Caco-2 (cell line): ENCODE measurements around the gene MYO10. TPM values are rescaled to one million over a fixed set of nuclear protein-coding genes. Genes with fewer than 3 reads are reported as not detected.

Experiments
- BruUV-seq: library from RNA; stranded (reverse); fragments of 400-500 nt; replicated peaks from 2 replicates; lab custom pipeline; 2021; lab: Mats Ljungman, UMichigan
- CTCF ChIA-PET: fragments of 300-600 bp; sonication (Branson Sonifier 250); formaldehyde crosslinking; loops from one replicate; lab custom pipeline; 2022; ENCODE audit warnings: antibody characterized with exemption; lab: Charles Lee
- POLR2A ChIA-PET: fragments of 300-600 bp; sonication (Branson Sonifier 250); formaldehyde crosslinking; loops from one replicate; lab custom pipeline; 2022; ENCODE audit warnings: antibody characterized with exemption; lab: Charles Lee
- DNase-seq, 2 experiments: peaks; one replicate each; pipeline versions ENCODE4 v3.0.0 to v3.0.0-alpha.2; 2020 to 2022
- H3K27me3 ChIP-seq: replicated peaks from 2 replicates; pipeline ENCODE4 v1.6.0; 2011; ENCODE audit warnings: low read length; ENCODE audit not compliant: control insufficient read depth, insufficient read depth
- H3K36me3 ChIP-seq: 2 replicates; pipeline ENCODE4 v1.5.1; 2011; ENCODE audit warnings: low read length; ENCODE audit not compliant: control insufficient read depth, insufficient read depth
- H3K4me1 ChIP-seq: fragments of 250-450 bp; sonication (Bioruptor Pico); 2 replicates; pipeline ENCODE4 v1.5.1; 2020; ENCODE audit warnings: mild to moderate bottlenecking
- H3K4me3 ChIP-seq: 2 replicates; pipeline ENCODE4 v1.5.1; 2011; ENCODE audit warnings: low read depth, mild to moderate bottlenecking, control low read depth, low read length
- H3K9me3 ChIP-seq: fragments of 250-450 bp; sonication (Bioruptor Pico); 2 replicates; pipeline ENCODE4 v1.5.1; 2020; ENCODE audit warnings: mild to moderate bottlenecking, moderate library complexity
- H3K27ac Mint-ChIP-seq: one replicate; pipeline ENCODE4 v1.8.0; 2022; ENCODE audit warnings: mixed read lengths; ENCODE audit not compliant: unreplicated experiment
- H3K27me3 Mint-ChIP-seq: one replicate; pipeline ENCODE4 v1.8.0; 2022; ENCODE audit warnings: mixed read lengths; ENCODE audit not compliant: insufficient read depth, unreplicated experiment
- H3K36me3 Mint-ChIP-seq: one replicate; pipeline ENCODE4 v1.8.0; 2022; ENCODE audit warnings: mild to moderate bottlenecking, mixed read lengths; ENCODE audit not compliant: insufficient read depth, unreplicated experiment
- H3K4me1 Mint-ChIP-seq: one replicate; pipeline ENCODE4 v1.8.0; 2022; ENCODE audit warnings: low read depth, mixed read lengths; ENCODE audit not compliant: unreplicated experiment
- H3K4me3 Mint-ChIP-seq: one replicate; pipeline ENCODE4 v1.8.0; 2022; ENCODE audit warnings: mild to moderate bottlenecking, moderate library complexity, mixed read lengths; ENCODE audit not compliant: unreplicated experiment
- H3K9me3 Mint-ChIP-seq: one replicate; pipeline ENCODE4 v1.8.0; 2022; ENCODE audit warnings: mixed read lengths; ENCODE audit not compliant: unreplicated experiment
- CTCF ChIP-seq, 2 experiments: fragments of 200-600 bp in 1 of 2; IDR thresholded peaks; 1 replicate in 1 of 2; 2 replicates in 1 of 2; pipeline versions ENCODE4 v1.5.1 to v1.8.0; 2011 to 2022; ENCODE audit warnings: antibody characterized with exemption in 1 of 2, control low read depth in 1 of 2, inconsistent platforms in 1 of 2, low read depth in 1 of 2, low read length in 1 of 2, mild to moderate bottlenecking in 1 of 2, moderate library complexity in 1 of 2; ENCODE audit not compliant: insufficient read depth in 1 of 2, severe bottlenecking in 1 of 2, unreplicated experiment in 1 of 2
- intact Hi-C: fragments of 100-400 bp; cut with micrococcal nuclease; formaldehyde crosslinking; loops from one replicate; pipeline ENCODE4 v1.10.0; 2022; ENCODE audit not compliant: unreplicated experiment
- total RNA-seq: library from RNA; stranded (reverse); gene quantifications from 2 replicates; pipeline ENCODE4 v1.2.3, GENCODE V29; 2022

The MYO10 gene
- total RNA-seq, 1 experiment from 2014 or later, result 67.6 TPM

- Mint-ChIP-seq H3K36me3 (peaks cover 26% of the 10 kb centered on the region), H3K27me3 (no peaks in the 10 kb centered on the region), H3K4me1 (peaks cover 30% of the 10 kb centered on the region), H3K27ac (no peak overlapping the region), H3K9me3 (no peaks in the 10 kb centered on the region), H3K4me3 (peak overlapping the region; percentile 90)
- Histone ChIP-seq H3K9me3 (no peaks in the 10 kb centered on the region), H3K36me3 (no peaks in the 10 kb centered on the region), H3K27me3 (no peaks in the 10 kb centered on the region), H3K4me1 (peaks cover 28% of the 10 kb centered on the region), H3K4me3 (peak overlapping the region; percentile 97)
- CTCF ChIA-PET, result interaction anchor here (0.8 to 2.0 kb wide), 4 partner anchors 53 to 256 kb away, joined by 3 to 12 read pairs (median 6); no protein-coding TSS in a partner anchor
- POLR2A ChIA-PET, result interaction anchor here (0.6 kb wide), 1 partner anchor 35 kb away, joined by 3 read pairs; no protein-coding TSS in a partner anchor
- BruUV-seq, result no TSS peak
- TF ChIP-seq CTCF (IDR thresholded peaks at IDR 0.05; ENCODE audit: insufficient read depth in 1 of 2, low read depth in 1 of 2, low read length in 1 of 2, severe bottlenecking in 1 of 2, unreplicated experiment in 1 of 2), result peak; percentile 97 to 98
- peak; percentile 77 to 87 for DNase-seq
- intact Hi-C loops, result loop anchor here (1.0 kb wide), 5 partner anchors 53 to 255 kb away; no protein-coding TSS in a partner anchor
Measured at GRCh38 chr5:16934123-16934522, 2.0 kb downstream of the MYO10 start.

- Histone ChIP-seq H3K4me1 (peaks cover 28% of the 10 kb centered on the region), H3K36me3 (no peaks in the 10 kb centered on the region), H3K27me3 (no peaks in the 10 kb centered on the region), H3K9me3 (no peaks in the 10 kb centered on the region), H3K4me3 (peak overlapping the region; percentile 97)
- H3K4me3 Mint-ChIP-seq, result peak overlapping the region; percentile 90
- no peak for DNase-seq
- H3K4me1 Mint-ChIP-seq, result peaks cover 30% of the 10 kb centered on the region
- no peaks in the 10 kb centered on the region for H3K9me3 Mint-ChIP-seq
- peaks cover 26% of the 10 kb centered on the region for H3K36me3 Mint-ChIP-seq
- H3K27me3 Mint-ChIP-seq, result no peaks in the 10 kb centered on the region
- intact Hi-C loops, result no loop called here
- no peak for TF ChIP-seq CTCF (IDR thresholded peaks at IDR 0.05; ENCODE audit: insufficient read depth in 1 of 2, low read depth in 1 of 2, low read length in 1 of 2, severe bottlenecking in 1 of 2, unreplicated experiment in 1 of 2)
- ChIA-PET CTCF (interaction anchor here (1.2 to 2.0 kb wide), 3 partner anchors 52 to 257 kb away, joined by 4 to 12 read pairs (median 7); no protein-coding TSS in a partner anchor), POLR2A (no interaction called here)
- H3K27ac Mint-ChIP-seq, result no peak overlapping the region
- no TSS peak for BruUV-seq
Measured at GRCh38 chr5:16933337-16933736, 2.8 kb downstream of the MYO10 start.

GRCh38 chr5:16932401-16932800 lies 3.7 kb downstream of the MYO10 start:
- Mint-ChIP-seq H3K36me3 (peaks cover 26% of the 10 kb centered on the region), H3K27me3 (no peaks in the 10 kb centered on the region), H3K4me3 (peak overlapping the region; percentile 90), H3K27ac (peak overlapping the region; percentile 11), H3K9me3 (no peaks in the 10 kb centered on the region), H3K4me1 (peaks cover 30% of the 10 kb centered on the region)
- BruUV-seq, result no TSS peak
- Histone ChIP-seq H3K9me3 (no peaks in the 10 kb centered on the region), H3K36me3 (no peaks in the 10 kb centered on the region), H3K4me1 (peaks cover 24% of the 10 kb centered on the region), H3K27me3 (no peaks in the 10 kb centered on the region), H3K4me3 (no peak overlapping the region)
- no peak for TF ChIP-seq CTCF (IDR thresholded peaks at IDR 0.05; ENCODE audit: insufficient read depth in 1 of 2, low read depth in 1 of 2, low read length in 1 of 2, severe bottlenecking in 1 of 2, unreplicated experiment in 1 of 2)
- no peak for DNase-seq
- ChIA-PET POLR2A (no interaction called here), CTCF (interaction anchor here (0.6 to 2.0 kb wide), 3 partner anchors 19 to 261 kb away, joined by 3 to 12 read pairs (median 12); no protein-coding TSS in a partner anchor)
- intact Hi-C loops, result no loop called here
